H54 (cell line): Measurements from ENCODE around the gene SPRR2F.

Source experiments
- DNase-seq: peaks from one replicate; pipeline ENCODE4 v3.0.0; 2011; ENCODE audit warnings: low spot score, mixed read lengths; ENCODE audit not compliant: insufficient read length
- FAIRE-seq: peaks from 3 replicates; lab custom pipeline; 2011; peaks lifted over from hg19 to GRCh38; lab: Jason Lieb, UNC
- POLR2A ChIP-seq: IDR thresholded peaks from 2 replicates; pipeline ENCODE4 v1.6.1; 2011; ENCODE audit warnings: low read depth, mild to moderate bottlenecking, low read length

SPRR2F gene

DNA sequence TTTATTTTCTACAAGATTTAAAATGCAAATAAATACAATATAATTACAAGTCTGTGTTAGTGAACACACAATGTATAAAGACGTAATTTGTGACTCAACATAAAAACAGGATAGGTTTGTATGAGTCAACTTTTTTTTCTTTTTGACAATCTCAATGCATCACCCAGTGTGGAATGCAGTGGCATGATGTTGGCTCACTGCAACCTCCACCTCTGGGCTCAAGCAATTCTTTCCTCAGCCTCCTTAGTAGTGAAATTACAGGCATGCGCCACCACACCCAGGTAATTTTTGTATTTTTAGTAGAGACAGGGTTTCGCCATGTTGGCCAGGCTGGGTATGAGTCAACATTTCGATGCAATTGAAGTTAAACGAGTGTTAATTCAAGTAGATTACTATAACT is 13.1 kb downstream of the SPRR2F start:
- FAIRE-seq, result peak; percentile 11

GRCh38 chr1:153099461-153100045 is 13.8 kb downstream of the SPRR2F start:
- DNase-seq (no peak), FAIRE-seq (no peak)
- no peak for TF ChIP-seq POLR2A

More for the DNA sequence above, 13.1 kb downstream of the SPRR2F start:
- no peak for TF ChIP-seq POLR2A
- DNase-seq, result no peak

GRCh38 chr1:153095764-153096163 is 17.6 kb downstream of the SPRR2F start:
- DNase-seq (no peak), FAIRE-seq (no peak)
- no peak for TF ChIP-seq POLR2A

- TF ChIP-seq POLR2A, result no peak
- FAIRE-seq, result no peak
- no peak for DNase-seq
These were observed 18.9 kb downstream of the SPRR2F start, which contains the start of gene SPRR2E for GRCh38 chr1:153094426-153094825. Gene SPRR2E (minus strand): TSS chr1:153094526. CDS start chr1:153093751, 775 bp downstream.

DNA sequence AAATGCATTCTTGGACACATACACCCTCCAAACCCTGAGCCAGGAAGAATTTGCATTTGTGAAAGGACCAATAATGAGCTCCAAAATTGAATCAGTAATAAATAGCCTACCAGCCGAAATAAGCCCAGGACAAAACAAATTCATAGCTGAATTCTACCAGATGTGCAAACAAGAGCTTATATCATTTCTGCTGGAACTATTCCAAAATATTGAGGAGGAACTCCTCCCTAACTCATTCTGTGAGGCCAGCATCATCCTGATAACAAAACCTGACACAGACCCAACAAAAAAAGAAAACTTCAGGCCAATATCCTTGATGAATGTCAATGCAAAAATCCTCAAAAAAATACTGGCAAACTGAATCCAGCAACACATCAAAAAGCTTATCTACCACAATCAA is 25.7 kb downstream of the SPRR2F start:
- DNase-seq, result no peak
- no peak for FAIRE-seq
- TF ChIP-seq POLR2A, result no peak

DNA sequence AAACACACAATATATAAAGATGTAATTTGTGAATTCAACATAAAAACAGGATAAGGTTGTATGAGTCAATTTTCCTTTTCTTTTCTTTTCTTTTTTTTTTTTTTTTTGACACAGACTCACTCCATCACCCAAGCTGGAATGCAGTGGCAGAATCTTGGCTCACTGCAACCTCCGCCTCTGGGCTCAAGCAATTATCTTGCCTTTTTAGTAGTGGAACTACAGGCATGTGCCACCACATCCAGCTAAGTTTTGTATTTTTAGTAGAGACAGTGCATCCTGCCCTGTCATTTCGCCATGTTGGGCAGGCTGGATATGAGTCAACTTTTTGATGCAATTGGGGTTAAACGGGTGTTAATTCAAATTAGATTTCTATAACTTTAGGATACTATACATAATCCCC is 31.6 kb downstream of the SPRR2F start:
- FAIRE-seq (no peak), DNase-seq (no peak)
- no peak for TF ChIP-seq POLR2A

GRCh38 chr1:153072806-153073726 is 40.2 kb downstream of the SPRR2F start:
- no peak for TF ChIP-seq POLR2A

DNA sequence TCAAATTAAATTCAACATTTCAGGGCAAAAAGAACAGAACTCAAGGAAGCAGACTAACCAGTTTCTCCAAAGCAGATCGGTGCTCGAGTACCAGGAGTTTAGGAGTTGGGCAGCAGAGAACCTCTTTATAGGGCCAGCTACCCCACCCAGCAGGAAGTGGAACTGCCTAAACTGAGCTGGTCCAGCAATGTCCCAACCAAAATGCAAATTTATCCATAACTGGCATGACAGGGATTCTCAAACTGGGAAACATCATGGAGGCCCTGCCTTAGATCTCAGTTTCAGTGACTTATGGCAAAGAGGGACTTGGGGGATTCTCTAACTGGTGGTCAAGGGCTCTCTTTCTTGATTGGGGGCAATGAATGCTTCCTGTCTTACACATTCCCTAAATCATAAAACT is 41.8 kb downstream of the SPRR2F start, which contains the start of gene SPRR2B:
Gene SPRR2B (minus strand): TSS at position 101 of the 400 bp plus-strand sequence. CDS start 772 bp downstream, outside the sequence.
- FAIRE-seq (no peak), DNase-seq (no peak)
- TF ChIP-seq POLR2A, result no peak

More at GRCh38 chr1:153072806-153073726, 40.2 kb downstream of the SPRR2F start:
- no peak for FAIRE-seq
- DNase-seq, result no peak

DNA sequence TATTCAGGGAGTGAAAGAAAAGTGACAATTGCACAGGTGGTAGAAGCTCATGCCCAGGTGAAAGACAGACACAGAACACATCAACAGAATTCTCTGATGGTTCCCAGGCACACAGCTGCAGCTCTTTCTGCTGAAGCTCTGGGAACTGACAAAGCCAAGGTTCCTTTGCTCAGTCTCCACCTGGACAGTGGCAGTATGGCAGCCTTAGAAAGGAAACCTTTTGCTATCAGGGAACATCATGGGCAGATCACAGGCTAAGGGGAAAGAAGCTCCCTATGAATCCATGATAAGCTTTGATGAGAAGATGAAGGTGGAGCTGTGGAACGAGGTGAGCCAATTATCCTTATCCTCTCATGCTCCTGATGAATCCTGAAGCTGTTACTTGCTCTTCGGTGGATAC is 43.1 kb downstream of the SPRR2F start:
- no peak for TF ChIP-seq POLR2A
- DNase-seq (no peak), FAIRE-seq (no peak)
